ENCODE measurements around the gene STRIT1. TPM values are rescaled to one million over a fixed set of nuclear protein-coding genes. Genes with fewer than 3 reads are reported as not detected.
"Not testable (repeated sequence)": the region's sequence is repeated elsewhere in the genome, so short reads cannot be mapped to it uniquely, and the experiment has no call there.

Gene STRIT1
- total RNA-seq, 6 donors from 2014 or later, result 2.1 TPM; not detected in 5

DNA sequence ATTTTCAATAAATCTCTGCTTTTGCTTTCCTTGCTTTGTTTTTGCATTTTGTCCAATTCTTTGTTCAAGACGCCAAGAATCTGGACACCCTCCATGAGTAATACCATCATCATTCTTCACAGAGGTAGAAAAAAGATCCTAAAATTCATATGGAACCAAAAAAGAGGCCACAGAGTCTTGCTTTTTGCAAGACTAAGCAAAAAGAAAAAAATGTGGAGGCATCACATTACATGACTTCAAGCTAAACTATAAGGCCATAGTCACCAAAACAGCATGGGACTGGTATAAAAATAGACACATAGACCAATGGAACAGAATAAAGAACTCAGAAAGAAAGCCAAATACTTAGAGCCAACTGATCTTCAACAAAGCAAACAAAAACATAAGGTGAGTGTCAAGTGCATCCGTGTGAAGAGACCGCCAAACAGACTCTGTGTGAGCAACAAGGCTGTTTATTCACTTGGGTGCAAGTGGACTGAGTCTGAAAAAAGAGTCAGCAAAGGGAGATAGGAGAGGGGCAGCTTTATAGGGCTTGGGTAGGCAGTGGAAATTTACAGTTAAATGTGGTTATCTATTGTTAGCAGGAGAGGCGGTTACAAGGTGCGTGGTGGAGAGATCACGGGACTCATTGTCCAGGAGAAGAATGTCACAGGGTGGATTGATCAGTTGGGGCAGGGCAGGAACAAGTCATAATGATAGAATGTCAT lies 10.9 kb downstream of the STRIT1 start:
- Histone ChIP-seq H3K9me3 (no peaks in the 10 kb centered on the region), H3K27me3 (no peaks in the 10 kb centered on the region), H3K4me1 (peaks cover 0 to 5% (median 0%) of the 10 kb centered on the region in 4 donors), H3K27ac (no peak overlapping the region), H3K4me3 (no peak overlapping the region), H3K36me3 (no peaks in the 10 kb centered on the region)
- TF ChIP-seq, protein P1, sequence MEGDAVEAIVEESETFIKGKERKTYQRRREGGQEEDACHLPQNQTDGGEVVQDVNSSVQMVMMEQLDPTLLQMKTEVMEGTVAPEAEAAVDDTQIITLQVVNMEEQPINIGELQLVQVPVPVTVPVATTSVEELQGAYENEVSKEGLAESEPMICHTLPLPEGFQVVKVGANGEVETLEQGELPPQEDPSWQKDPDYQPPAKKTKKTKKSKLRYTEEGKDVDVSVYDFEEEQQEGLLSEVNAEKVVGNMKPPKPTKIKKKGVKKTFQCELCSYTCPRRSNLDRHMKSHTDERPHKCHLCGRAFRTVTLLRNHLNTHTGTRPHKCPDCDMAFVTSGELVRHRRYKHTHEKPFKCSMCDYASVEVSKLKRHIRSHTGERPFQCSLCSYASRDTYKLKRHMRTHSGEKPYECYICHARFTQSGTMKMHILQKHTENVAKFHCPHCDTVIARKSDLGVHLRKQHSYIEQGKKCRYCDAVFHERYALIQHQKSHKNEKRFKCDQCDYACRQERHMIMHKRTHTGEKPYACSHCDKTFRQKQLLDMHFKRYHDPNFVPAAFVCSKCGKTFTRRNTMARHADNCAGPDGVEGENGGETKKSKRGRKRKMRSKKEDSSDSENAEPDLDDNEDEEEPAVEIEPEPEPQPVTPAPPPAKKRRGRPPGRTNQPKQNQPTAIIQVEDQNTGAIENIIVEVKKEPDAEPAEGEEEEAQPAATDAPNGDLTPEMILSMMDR (IDR thresholded peaks at IDR 0.05), result no peak
- TF ChIP-seq POLR2AphosphoS5 (IDR thresholded peaks at IDR 0.05) (no peak), POLR2A (IDR thresholded peaks at IDR 0.05) (no peak), EP300 (IDR thresholded peaks at IDR 0.05) (no peak)
- ATAC-seq (ENCODE audit: low FRiP score in 2 of 2), result no peak
- WGBS, 2 donors, result 77 to 79% methylated on average over 6 of the region's 6 CpGs
- no peak for DNase-seq

DNA sequence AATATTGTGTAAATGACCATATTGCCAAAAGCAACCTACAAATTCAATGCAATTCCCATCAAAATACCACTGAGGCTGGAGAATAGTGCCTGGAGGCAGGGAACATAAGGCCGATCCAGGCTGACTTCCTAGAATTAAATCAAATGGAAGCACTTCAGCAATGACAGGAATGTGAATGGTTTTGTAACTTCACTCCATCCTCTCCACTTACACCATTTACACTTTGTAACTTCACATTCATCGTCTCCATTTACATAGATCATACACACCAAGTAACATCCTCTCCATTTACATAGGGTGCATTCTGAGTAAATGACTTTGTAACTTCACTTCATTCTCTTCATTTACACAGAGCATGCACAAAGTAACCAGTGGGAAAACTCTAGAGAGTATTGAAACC lies 11.6 kb downstream of the STRIT1 start:
- Histone ChIP-seq H3K4me3 (no peak overlapping the region), H3K4me1 (peaks cover 0 to 5% (median 0%) of the 10 kb centered on the region in 4 donors), H3K27ac (no peak overlapping the region), H3K36me3 (no peaks in the 10 kb centered on the region), H3K27me3 (no peaks in the 10 kb centered on the region), H3K9me3 (no peaks in the 10 kb centered on the region)
- DNase-seq (no peak), ATAC-seq (ENCODE audit: low FRiP score in 2 of 2) (no peak)
- 77 to 79% methylated on average over 2 of the region's 2 CpGs for WGBS, 2 donors
- TF ChIP-seq EP300 (IDR thresholded peaks at IDR 0.05) (no peak), POLR2AphosphoS5 (IDR thresholded peaks at IDR 0.05) (no peak), POLR2A (IDR thresholded peaks at IDR 0.05) (no peak)
- TF ChIP-seq, protein P1 (IDR thresholded peaks at IDR 0.05), result no peak

DNA sequence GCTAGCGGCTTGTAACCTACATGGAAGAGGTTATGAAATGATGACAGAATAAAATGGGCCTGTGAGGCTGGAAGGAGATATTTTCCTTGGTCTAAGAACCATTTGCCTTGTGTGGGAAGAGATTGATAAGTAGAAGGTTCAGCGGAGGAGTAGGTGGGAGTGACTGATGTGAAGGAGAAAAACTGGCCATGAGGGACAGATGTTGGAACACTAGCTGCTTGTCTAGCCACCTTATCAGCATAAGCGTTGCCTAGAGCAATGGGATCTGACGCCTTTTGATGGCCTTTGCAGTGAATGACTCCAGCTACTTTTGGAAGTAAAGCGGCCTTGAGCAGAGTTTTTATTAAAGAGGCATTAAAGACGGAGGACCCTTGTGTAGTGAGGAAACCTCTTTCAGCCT lies 17.4 kb downstream of the STRIT1 start:
- not testable (repeated sequence) for H3K9me3 ChIP-seq; H3K27ac ChIP-seq; ATAC-seq (ENCODE audit: low FRiP score in 2 of 2); H3K36me3 ChIP-seq; DNase-seq; H3K27me3 ChIP-seq; H3K4me1 ChIP-seq; H3K4me3 ChIP-seq
- 89 to 90% methylated on average over 6 of the region's 6 CpGs for WGBS, 2 donors

DNA sequence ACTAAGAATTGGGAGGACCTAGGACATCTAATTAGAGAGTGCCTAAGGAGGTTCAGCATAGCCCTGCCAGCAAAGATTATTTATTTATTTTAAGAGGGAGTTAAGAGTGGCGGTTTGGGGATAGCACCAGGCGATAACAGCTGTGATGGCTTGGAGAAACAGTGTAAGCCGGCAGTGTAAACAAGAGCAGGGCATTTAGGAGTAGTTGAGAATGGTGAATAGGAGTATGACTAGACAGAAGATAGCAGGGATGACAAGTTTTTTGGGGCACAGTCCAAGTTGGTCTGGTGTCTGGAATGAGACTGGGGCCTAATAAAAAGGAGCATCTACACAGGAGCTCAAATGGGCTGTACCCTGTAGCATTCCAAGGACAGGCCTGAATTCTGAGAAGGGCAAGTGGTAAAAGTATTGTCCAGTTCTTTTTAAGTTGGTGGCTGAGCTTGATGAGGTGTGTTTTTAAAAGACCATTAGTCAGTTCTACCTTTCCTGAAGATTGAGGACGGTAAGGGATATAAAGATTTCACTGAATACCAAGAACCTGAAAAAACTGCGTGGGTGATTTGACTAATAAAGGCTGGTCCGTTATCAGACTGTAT lies 18.2 kb downstream of the STRIT1 start:
- H3K9me3 ChIP-seq; H3K4me1 ChIP-seq; H3K27me3 ChIP-seq; H3K4me3 ChIP-seq; H3K27ac ChIP-seq; DNase-seq; H3K36me3 ChIP-seq; ATAC-seq (ENCODE audit: low FRiP score in 2 of 2): not testable (repeated sequence)
- 80 to 81% methylated on average over 6 of the region's 6 CpGs for WGBS, 2 donors

DNA sequence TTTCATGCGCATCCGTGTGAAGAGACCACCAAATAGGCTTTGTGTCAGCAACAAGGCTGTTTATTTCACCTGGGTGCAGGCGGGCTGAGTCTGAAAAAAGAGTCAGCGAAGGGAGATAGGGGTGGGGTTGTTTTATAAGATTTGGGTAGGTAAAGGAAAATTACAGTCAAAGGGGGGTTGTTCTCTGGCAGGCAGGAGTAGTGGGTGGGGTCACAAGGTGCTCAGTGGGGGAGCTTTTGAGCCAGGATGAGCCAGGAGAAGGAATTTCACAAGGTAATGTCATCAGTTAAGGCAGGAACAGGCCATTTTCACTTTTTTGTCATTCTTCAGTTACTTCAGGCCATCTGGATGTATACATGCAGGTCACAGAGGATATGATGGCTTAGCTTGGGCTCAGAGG lies 19.0 kb downstream of the STRIT1 start:
- 90 to 93% methylated on average over 4 of the region's 4 CpGs for WGBS, 2 donors
- ATAC-seq (ENCODE audit: low FRiP score in 2 of 2); H3K9me3 ChIP-seq; H3K27ac ChIP-seq; H3K4me1 ChIP-seq; H3K36me3 ChIP-seq; DNase-seq; H3K27me3 ChIP-seq; H3K4me3 ChIP-seq: not testable (repeated sequence)

DNA sequence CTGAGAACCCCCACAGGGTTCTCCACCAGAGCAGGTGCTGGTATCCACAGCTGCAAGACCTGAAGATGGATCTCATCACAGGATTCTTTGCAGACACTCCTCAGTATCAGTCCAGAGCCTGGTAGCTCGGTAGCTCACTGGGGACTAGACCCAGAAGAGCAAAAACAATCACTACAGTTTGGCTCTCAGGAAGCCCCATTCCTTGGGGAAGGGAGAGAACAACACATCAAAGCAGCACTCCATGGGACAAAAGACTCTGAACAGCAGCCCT lies 22.2 kb downstream of the STRIT1 start:
- TF ChIP-seq POLR2A (IDR thresholded peaks at IDR 0.05) (no peak), EP300 (IDR thresholded peaks at IDR 0.05) (no peak), POLR2AphosphoS5 (IDR thresholded peaks at IDR 0.05) (no peak)
- TF ChIP-seq, protein P1 (IDR thresholded peaks at IDR 0.05), result no peak
- ATAC-seq (ENCODE audit: low FRiP score in 2 of 2) (no peak), DNase-seq (no peak)
- Histone ChIP-seq H3K27ac (no peak overlapping the region), H3K9me3 (no peaks in the 10 kb centered on the region), H3K27me3 (no peaks in the 10 kb centered on the region), H3K4me3 (no peak overlapping the region), H3K4me1 (no peaks in the 10 kb centered on the region), H3K36me3 (no peaks in the 10 kb centered on the region)
- 75% methylated on average over 1 of the region's 1 CpG; no CpG with 5 or more reads in 1 of the 2 donors for WGBS, 2 donors

All from upper lobe of left lung (tissue), 6 donors.